NCI-H1092 (cell line): ENCODE measurements around the gene SLC27A6.

Experiments used
- DNase-seq: peaks from one replicate; lab custom pipeline; 2025; lab: John Stamatoyannopoulos, UW

Gene SLC27A6

GRCh38 chr5:129065721-129066120, 100.4 kb downstream of the SLC27A6 start:
- DNase-seq, result no peak

GRCh38 chr5:129067745-129068144, 102.5 kb downstream of the SLC27A6 start:
- no peak for DNase-seq

- DNase-seq, result no peak
Observed at GRCh38 chr5:129069292-129069691, 104.0 kb downstream of the SLC27A6 start.

GRCh38 chr5:129073111-129073510, 107.8 kb downstream of the SLC27A6 start:
- no peak for DNase-seq

GRCh38 chr5:129074903-129075302, 109.6 kb downstream of the SLC27A6 start:
- no peak for DNase-seq

GRCh38 chr5:129077433-129078075, 112.3 kb downstream of the SLC27A6 start:
- DNase-seq, result no peak

GRCh38 chr5:129078247-129078646, 113.0 kb downstream of the SLC27A6 start:
- no peak for DNase-seq

GRCh38 chr5:129078660-129079059, 113.4 kb downstream of the SLC27A6 start:
- DNase-seq, result no peak

GRCh38 chr5:129079496-129079895, 114.2 kb downstream of the SLC27A6 start:
- no peak for DNase-seq

- no peak for DNase-seq
Observed at GRCh38 chr5:129080766-129081165, 115.5 kb downstream of the SLC27A6 start.

- DNase-seq, result no peak
Observed at GRCh38 chr5:129082225-129083136, 117.2 kb downstream of the SLC27A6 start.
